ENCODE data around the gene PPP3R2.

PPP3R2 gene

GRCh38 chr9:101569741-101570501, 24.8 kb downstream of the PPP3R2 start:
- Histone ChIP-seq H3K79me2 (ENCODE audit: insufficient read depth, low read length) (no peaks in the 10 kb centered on the region), H3K9me3 (ENCODE audit: insufficient read depth, low read depth, low read length) (no peaks in the 10 kb centered on the region), H3K9me2 (replicated peaks; ENCODE audit: low read depth, low read length) (no peaks in the 10 kb centered on the region), H3F3A (ENCODE audit: low read depth) (no peaks in the 10 kb centered on the region), H3K4me1 (ENCODE audit: insufficient read depth, low read length, poor library complexity, severe bottlenecking) (no peaks in the 10 kb centered on the region), H4K20me1 (ENCODE audit: insufficient read depth, low read length, poor library complexity, severe bottlenecking) (no peaks in the 10 kb centered on the region), H3K4me2 (ENCODE audit: low read depth, low read length, poor library complexity, severe bottlenecking) (no peak overlapping the region), H3K36me3 (ENCODE audit: insufficient read depth, low read length) (peaks cover 14% of the 10 kb centered on the region; the same call in 1 of the 2 replicates), H3K27me3 (ENCODE audit: insufficient read depth, low read length, poor library complexity, severe bottlenecking) (no peaks in the 10 kb centered on the region), H3K4me3 (ENCODE audit: low read length, poor library complexity, severe bottlenecking) (no peak overlapping the region), H2AFZ (ENCODE audit: low read length) (no peak overlapping the region), H3K9ac (ENCODE audit: low read depth, low read length, poor library complexity, severe bottlenecking) (no peak overlapping the region)
- TF ChIP-seq, protein P1, sequence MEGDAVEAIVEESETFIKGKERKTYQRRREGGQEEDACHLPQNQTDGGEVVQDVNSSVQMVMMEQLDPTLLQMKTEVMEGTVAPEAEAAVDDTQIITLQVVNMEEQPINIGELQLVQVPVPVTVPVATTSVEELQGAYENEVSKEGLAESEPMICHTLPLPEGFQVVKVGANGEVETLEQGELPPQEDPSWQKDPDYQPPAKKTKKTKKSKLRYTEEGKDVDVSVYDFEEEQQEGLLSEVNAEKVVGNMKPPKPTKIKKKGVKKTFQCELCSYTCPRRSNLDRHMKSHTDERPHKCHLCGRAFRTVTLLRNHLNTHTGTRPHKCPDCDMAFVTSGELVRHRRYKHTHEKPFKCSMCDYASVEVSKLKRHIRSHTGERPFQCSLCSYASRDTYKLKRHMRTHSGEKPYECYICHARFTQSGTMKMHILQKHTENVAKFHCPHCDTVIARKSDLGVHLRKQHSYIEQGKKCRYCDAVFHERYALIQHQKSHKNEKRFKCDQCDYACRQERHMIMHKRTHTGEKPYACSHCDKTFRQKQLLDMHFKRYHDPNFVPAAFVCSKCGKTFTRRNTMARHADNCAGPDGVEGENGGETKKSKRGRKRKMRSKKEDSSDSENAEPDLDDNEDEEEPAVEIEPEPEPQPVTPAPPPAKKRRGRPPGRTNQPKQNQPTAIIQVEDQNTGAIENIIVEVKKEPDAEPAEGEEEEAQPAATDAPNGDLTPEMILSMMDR (conservative IDR thresholded peaks at IDR 0.05; ENCODE audit: low read length), result no peak
- no peak for TF ChIP-seq EZH2phosphoT487 (IDR thresholded peaks at IDR 0.05; ENCODE audit: borderline replicate concordance)

GRCh38 chr9:101567725-101568350, 26.9 kb downstream of the PPP3R2 start:
- Histone ChIP-seq H3K36me3 (ENCODE audit: insufficient read depth, low read length) (peaks cover 30% of the 10 kb centered on the region; the same call in 1 of the 2 replicates), H3K9me3 (ENCODE audit: insufficient read depth, low read depth, low read length) (no peaks in the 10 kb centered on the region), H3K9ac (ENCODE audit: low read depth, low read length, poor library complexity, severe bottlenecking) (no peak overlapping the region), H3K27me3 (ENCODE audit: insufficient read depth, low read length, poor library complexity, severe bottlenecking) (no peaks in the 10 kb centered on the region), H3K4me1 (ENCODE audit: insufficient read depth, low read length, poor library complexity, severe bottlenecking) (no peaks in the 10 kb centered on the region), H3F3A (ENCODE audit: low read depth) (no peaks in the 10 kb centered on the region), H4K20me1 (ENCODE audit: insufficient read depth, low read length, poor library complexity, severe bottlenecking) (no peaks in the 10 kb centered on the region), H3K4me3 (ENCODE audit: low read length, poor library complexity, severe bottlenecking) (no peak overlapping the region), H3K9me2 (replicated peaks; ENCODE audit: low read depth, low read length) (no peaks in the 10 kb centered on the region), H3K4me2 (ENCODE audit: low read depth, low read length, poor library complexity, severe bottlenecking) (no peak overlapping the region), H3K79me2 (ENCODE audit: insufficient read depth, low read length) (no peaks in the 10 kb centered on the region), H2AFZ (ENCODE audit: low read length) (no peak overlapping the region)
- TF ChIP-seq, protein P1 (conservative IDR thresholded peaks at IDR 0.05; ENCODE audit: low read length), result no peak
- TF ChIP-seq EZH2phosphoT487 (IDR thresholded peaks at IDR 0.05; ENCODE audit: borderline replicate concordance), result no peak

GRCh38 chr9:101566904-101567724, 27.7 kb downstream of the PPP3R2 start:
- no peak overlapping the region for H3K4me2 ChIP-seq (ENCODE audit: low read depth, low read length, poor library complexity, severe bottlenecking)
- H3K79me2 ChIP-seq (ENCODE audit: insufficient read depth, low read length), result no peaks in the 10 kb centered on the region
- H3K9me2 ChIP-seq (replicated peaks; ENCODE audit: low read depth, low read length), result no peaks in the 10 kb centered on the region

More at GRCh38 chr9:101566904-101567724, 27.7 kb downstream of the PPP3R2 start:
- Histone ChIP-seq H3F3A (ENCODE audit: low read depth) (no peaks in the 10 kb centered on the region), H3K9me3 (ENCODE audit: insufficient read depth, low read depth, low read length) (no peaks in the 10 kb centered on the region), H3K36me3 (ENCODE audit: insufficient read depth, low read length) (peaks cover 37% of the 10 kb centered on the region; the same call in 1 of the 2 replicates), H2AFZ (ENCODE audit: low read length) (no peak overlapping the region), H3K9ac (ENCODE audit: low read depth, low read length, poor library complexity, severe bottlenecking) (no peak overlapping the region), H3K27me3 (ENCODE audit: insufficient read depth, low read length, poor library complexity, severe bottlenecking) (no peaks in the 10 kb centered on the region), H3K4me1 (ENCODE audit: insufficient read depth, low read length, poor library complexity, severe bottlenecking) (no peaks in the 10 kb centered on the region), H3K4me3 (ENCODE audit: low read length, poor library complexity, severe bottlenecking) (no peak overlapping the region), H4K20me1 (ENCODE audit: insufficient read depth, low read length, poor library complexity, severe bottlenecking) (no peaks in the 10 kb centered on the region)
- no peak for TF ChIP-seq EZH2phosphoT487 (IDR thresholded peaks at IDR 0.05; ENCODE audit: borderline replicate concordance)
- TF ChIP-seq, protein P1 (conservative IDR thresholded peaks at IDR 0.05; ENCODE audit: low read length), result peak; percentile 63

Data from Loucy (cell line).